NCI-H82 treated with DMSO at 0.1 percent for 48 hours (cell line): ENCODE measurements around the gene DAPK2.
"Not testable (repeated sequence)": the region's sequence is repeated elsewhere in the genome, so short reads cannot be mapped to it uniquely, and the experiment has no call there.

Source experiments
- DNase-seq: peaks from one replicate; lab custom pipeline; 2025; ENCODE audit not compliant: unreplicated experiment; lab: John Stamatoyannopoulos, UW

The DAPK2 gene

GRCh38 chr15:64046421-64047153 lies at the start of gene DAPK2:
Gene DAPK2, minus strand, starts transcription at chr15:64046485. Its CDS starts 6,224 bp downstream, at chr15:64040261.
- peak; percentile 20 for DNase-seq

- DNase-seq = no peak
Observed at GRCh38 chr15:64095431-64095794, 49.1 kb upstream of the DAPK2 start.

DNA sequence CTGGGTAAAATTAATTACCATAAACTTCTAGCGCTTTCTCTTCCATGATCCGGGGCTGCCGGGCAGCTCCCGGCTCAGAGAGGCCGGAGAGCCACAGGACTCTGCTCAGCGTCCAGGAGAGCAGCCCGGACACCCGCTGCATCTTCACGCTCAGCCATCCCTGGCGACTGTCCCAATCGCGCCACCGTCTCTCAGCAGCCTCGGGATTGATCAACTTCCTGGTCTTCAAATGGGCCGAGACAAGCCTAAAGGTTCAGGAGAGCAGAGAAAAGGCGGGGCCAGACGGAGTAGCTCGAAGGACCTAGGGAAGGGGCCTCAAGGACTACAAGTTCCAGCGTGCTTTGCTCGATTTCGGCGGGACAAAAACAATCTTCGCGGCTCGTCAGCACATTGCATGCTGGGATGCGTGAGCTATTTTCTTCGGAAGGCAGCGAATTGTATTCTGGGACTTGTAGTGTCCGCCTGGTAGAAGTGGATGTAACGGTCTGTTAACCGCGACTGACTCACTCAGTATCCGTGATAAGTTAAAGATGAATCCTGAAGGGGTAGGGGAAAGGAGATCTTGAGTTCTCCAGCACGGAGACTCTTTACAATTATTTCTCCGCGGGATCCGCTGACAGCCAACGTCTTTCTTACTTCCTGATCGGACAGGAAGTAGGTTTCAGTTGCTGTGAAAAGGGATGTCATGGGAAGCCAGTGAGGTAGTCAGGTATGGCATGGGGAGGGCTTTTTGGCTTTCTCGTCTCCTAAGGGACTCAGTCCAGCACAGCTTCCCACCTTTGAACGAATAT lies 47.5 kb upstream of the DAPK2 start, which contains the start of gene CIAO2A:
Gene CIAO2A, minus strand, starts transcription at position 212 of the 791 bp plus-strand sequence. Its CDS starts 70 bp downstream, at position 142.
- peak; percentile 98 for DNase-seq

GRCh38 chr15:64092864-64093626 lies 46.8 kb upstream of the DAPK2 start:
- DNase-seq = peak; percentile 40

GRCh38 chr15:64092075-64092820 lies 46.0 kb upstream of the DAPK2 start:
- DNase-seq = no peak

GRCh38 chr15:64090527-64090926 lies 44.2 kb upstream of the DAPK2 start:
- DNase-seq = no peak

DNA sequence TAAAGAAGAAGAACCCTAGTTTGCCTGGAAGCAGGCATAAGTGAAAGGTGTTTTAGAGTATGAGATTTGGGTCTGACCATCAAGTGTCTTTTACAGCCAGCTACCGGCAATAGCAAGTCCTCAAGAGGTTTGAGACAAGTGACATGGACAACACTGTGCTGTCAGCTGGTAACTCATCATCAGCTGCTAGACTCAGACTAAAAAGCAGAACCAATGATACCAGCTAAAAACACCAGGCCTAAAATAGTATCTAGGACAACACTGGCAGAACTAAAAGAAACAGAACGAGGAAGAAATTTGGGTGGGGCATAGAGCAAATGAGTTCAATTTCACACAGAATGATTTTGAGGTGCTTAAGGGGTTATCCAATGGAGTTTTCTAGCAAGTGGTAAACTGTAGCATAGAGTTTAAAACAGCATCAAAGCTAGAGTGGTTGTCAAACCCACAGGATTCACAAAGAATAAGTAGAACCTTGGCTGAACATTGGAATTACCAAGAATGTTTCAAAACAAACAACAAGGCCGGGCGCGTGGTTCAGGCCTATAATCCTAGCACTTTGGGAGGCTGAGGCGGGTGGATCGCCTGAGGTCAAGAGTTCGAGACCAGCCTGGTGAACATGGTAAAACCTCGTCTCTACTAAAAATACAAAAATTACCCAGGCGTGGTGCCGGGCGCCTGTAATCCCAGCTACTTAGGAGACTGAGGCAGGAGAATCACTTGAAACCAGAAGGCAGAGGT lies 43.4 kb upstream of the DAPK2 start:
- no peak for DNase-seq

DNA sequence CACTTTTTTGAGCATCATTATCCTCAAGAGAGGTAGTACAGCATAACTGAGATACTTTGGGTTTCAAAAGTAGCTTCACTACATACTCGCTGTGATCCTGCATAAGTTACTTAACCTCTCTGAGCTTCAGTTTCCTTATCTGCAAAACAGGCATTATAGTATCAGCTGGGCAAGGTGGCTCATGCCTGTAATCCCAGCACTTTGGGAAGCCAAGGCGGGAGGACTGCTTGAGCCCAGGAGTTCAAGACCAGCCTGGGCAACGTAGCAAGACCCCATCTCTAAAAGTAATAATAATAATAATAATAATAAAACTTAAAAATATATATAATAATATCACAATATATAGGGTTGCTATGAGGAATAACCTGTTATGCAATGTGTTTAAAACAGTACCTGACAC lies 36.5 kb upstream of the DAPK2 start:
- no peak for DNase-seq

- DNase-seq = not testable (repeated sequence)
Observed at GRCh38 chr15:64073496-64073895, 27.2 kb upstream of the DAPK2 start.

DNA sequence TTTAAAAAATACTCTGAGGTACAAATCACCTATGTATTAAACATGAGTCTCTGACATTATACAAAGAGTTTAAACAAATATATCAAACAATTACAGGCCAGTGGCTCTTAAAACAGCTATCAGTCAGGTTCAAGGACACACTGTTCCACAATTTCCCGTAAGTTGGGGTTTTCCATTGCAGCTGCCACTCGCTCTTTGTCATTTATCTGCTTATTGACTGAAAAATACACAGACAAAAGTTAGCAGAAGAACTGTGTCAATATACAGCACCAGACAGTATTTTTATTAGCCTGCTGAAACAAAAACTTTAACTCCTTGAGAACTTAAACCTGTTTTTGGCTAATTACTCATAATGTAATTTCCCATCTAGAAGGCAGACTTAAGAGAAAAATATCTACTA lies 26.5 kb upstream of the DAPK2 start:
- DNase-seq = no peak

DNA sequence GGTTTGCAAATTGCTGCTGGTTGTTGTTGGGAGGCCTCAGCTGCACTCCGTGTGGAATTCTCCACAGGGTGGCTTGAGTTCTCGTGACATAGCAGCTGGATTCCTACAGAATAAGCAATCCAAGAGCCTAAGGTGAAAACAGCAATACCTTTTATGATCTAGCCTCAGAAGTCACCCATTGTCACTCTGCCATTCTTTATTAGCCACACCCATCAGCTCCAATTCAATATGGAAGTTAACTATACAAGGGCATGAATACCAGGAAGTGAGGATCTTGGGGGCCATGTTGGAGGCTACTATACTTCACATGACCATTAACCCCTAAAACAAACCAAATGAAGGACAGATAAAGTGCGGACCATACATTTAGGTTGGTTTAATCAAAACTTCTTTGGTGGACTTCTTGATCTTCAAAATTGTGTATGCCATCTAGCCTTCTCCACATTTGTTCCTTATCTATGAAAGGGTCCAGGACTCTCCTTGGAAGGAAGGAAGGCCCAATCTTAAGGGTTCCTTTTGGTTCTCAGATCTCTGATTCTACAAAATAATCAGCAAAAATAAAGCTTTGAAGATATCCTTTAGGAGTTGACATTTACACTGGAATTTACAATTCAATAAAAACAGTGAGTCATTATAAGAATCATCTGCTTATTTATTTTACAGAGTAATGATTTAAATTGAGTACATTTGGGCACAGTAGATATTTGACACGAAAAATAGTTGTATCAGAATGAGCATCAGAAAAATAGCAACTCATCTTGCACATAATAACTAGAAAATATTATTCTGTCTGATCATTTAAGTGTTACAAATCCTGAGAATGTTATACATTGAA lies 25.9 kb upstream of the DAPK2 start:
- DNase-seq = no peak

GRCh38 chr15:64070965-64071851 lies 24.9 kb upstream of the DAPK2 start:
- DNase-seq = no peak

GRCh38 chr15:64070106-64070505 lies 23.8 kb upstream of the DAPK2 start:
- no peak for DNase-seq

- no peak for DNase-seq
Observed at GRCh38 chr15:64068133-64068532, 21.8 kb upstream of the DAPK2 start.

DNA sequence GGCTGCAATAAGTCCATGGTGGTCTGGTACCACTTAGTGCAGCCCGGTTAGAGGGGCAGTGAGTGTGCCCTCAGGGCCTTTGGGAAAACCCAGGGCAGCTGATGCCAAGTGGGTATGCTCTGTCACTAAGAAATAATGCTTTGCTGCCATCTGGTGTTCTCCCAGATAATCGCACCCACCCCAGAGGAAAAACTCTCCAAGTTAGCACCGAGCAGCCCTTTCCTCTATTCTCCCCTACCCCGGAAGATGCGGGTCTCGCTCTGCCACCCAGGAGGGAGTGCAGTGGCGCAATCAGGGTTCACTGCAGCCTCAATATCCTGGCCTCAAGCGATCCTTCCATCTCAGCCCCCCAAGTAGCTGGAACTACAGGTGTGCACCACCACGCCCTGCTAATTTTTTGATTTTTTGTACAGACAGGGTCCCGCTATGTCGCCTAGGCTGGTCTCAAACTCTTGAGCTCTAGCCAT lies 21.3 kb upstream of the DAPK2 start:
- peak; percentile 24 for DNase-seq

- no peak for DNase-seq
Observed at GRCh38 chr15:64066451-64066850, 20.2 kb upstream of the DAPK2 start.

DNA sequence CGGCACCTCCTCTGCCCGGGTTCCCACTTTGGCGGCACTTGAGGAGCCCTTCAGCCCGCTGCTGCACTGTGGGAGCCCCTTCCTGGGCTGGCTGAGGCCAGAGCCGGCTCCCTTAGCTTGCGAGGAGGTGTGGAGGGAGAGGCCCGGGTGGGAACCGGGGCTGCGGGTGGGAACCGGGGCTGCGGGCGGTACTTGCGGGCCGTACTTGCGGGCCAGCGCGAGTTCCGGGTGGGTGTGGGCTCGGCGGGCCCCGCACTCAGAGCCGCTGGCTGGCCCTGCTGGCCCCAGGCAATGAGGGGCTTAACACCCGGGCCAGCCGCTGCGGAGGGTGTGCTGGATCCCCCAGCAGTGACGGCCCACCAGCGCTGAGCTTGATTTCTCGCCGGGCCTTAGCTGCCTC lies 14.4 kb upstream of the DAPK2 start:
- DNase-seq = no peak

DNA sequence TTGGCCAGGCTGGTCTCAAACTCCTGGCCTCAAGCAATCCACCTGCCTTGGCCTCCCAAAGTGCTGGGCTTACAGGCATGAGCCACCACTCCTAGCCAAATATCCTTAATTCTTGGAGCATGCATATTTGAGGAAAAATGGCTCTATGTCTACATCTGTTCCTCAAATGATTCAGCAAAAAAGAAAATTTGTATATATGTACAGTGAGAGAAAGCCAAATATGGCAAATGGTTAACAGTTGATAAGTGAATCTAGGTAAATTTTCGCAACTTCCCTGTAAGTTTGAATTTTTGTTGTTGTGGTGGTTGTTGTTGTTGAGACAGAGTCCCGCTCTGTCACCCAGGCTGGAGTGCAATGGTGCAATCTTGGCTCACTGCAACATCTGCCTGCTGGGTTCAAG lies 12.8 kb upstream of the DAPK2 start:
- DNase-seq = not testable (repeated sequence)
